ENCODE results near the gene NDUFA12.

NDUFA12 gene

DNA sequence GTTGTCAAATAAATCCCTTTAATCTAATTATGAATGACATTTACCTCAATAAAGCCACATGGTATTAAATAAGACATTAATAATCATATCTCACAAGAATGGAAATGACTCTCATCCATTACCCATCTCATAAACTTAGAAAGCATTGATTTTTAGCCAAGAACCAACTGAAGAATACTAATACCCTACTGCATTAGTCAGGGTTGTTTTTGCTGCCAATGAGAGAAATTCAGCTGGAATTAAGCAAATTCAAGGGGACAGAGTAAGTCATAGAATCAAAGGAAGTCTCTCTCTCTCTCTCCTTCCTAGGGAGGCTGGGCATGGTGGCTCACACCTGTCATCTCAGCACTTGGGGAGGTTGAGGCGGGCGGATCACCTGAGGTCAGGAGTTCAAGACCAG is 41.6 kb downstream of the NDUFA12 start:
- TF ChIP-seq, protein P1, sequence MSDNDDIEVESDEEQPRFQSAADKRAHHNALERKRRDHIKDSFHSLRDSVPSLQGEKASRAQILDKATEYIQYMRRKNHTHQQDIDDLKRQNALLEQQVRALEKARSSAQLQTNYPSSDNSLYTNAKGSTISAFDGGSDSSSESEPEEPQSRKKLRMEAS (IDR thresholded peaks at IDR 0.05; ENCODE audit: low read depth, low read length) = no peak
- TF ChIP-seq MYC (IDR thresholded peaks at IDR 0.05; ENCODE audit: low read depth, low read length) = no peak
- no peak for TF ChIP-seq POLR2A (IDR thresholded peaks at IDR 0.05; ENCODE audit: extremely low read depth, insufficient read length)
- TF ChIP-seq, protein P2, sequence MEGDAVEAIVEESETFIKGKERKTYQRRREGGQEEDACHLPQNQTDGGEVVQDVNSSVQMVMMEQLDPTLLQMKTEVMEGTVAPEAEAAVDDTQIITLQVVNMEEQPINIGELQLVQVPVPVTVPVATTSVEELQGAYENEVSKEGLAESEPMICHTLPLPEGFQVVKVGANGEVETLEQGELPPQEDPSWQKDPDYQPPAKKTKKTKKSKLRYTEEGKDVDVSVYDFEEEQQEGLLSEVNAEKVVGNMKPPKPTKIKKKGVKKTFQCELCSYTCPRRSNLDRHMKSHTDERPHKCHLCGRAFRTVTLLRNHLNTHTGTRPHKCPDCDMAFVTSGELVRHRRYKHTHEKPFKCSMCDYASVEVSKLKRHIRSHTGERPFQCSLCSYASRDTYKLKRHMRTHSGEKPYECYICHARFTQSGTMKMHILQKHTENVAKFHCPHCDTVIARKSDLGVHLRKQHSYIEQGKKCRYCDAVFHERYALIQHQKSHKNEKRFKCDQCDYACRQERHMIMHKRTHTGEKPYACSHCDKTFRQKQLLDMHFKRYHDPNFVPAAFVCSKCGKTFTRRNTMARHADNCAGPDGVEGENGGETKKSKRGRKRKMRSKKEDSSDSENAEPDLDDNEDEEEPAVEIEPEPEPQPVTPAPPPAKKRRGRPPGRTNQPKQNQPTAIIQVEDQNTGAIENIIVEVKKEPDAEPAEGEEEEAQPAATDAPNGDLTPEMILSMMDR (IDR thresholded peaks at IDR 0.05; ENCODE audit: low read depth, low read length) = no peak
- DNase-seq (ENCODE audit: low read depth) = no peak
- no peak overlapping the region for H3K4me3 ChIP-seq (ENCODE audit: low read depth, low read length)

DNA sequence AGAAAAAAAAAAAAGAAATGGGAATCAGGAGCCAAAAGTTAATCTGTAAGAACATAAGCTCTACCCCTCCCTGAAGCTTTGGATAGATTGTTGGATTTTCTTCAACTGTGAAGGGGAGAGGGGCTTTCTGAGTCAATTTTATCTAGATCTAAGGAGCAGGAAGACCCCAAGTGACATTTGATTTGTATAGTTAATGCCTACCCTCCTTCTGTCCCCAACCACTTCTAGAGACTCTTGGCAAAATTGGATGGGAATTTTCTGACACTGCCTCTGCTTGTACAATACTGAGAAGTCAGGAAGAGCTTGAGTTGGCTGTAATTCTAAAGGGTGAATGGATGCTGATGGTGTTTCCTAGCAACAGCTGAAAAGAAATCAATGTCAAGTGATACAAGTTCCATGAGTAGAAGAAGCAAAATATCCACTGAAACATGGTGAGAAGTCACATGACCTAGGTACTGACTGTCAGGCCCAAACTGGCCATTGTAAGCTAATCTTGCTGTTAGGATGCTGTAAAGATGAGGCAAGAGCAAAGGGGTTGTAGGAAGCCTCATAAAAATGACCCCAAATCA is 42.2 kb downstream of the NDUFA12 start:
- no peak for DNase-seq (ENCODE audit: low read depth)
- H3K4me3 ChIP-seq (ENCODE audit: low read depth, low read length) = no peak overlapping the region
- no peak for TF ChIP-seq POLR2A (IDR thresholded peaks at IDR 0.05; ENCODE audit: extremely low read depth, insufficient read length)
- TF ChIP-seq MYC (IDR thresholded peaks at IDR 0.05; ENCODE audit: low read depth, low read length) = no peak

DNA sequence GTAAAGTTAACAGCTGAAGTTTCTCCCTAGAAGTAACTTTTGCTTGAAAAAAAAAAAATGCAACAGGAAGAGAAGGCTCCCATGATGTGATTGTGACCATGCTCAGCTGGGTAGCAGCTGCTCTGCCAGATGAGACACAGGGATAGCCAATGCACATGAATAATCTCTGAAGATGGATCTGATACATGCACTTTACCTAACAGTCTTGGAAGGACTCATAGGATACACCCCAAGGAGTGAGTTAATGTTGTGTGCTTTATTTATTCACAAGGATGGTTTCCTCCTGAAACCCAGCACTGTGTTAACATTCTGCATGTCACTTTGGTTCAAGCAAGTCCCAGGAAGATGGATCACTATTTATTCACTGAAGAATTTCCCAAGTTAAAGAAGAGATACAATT is 46.5 kb downstream of the NDUFA12 start:
- no peak for TF ChIP-seq MYC (IDR thresholded peaks at IDR 0.05; ENCODE audit: low read depth, low read length)
- H3K4me3 ChIP-seq (ENCODE audit: low read depth, low read length) = no peak overlapping the region
- DNase-seq (ENCODE audit: low read depth) = no peak

DNA sequence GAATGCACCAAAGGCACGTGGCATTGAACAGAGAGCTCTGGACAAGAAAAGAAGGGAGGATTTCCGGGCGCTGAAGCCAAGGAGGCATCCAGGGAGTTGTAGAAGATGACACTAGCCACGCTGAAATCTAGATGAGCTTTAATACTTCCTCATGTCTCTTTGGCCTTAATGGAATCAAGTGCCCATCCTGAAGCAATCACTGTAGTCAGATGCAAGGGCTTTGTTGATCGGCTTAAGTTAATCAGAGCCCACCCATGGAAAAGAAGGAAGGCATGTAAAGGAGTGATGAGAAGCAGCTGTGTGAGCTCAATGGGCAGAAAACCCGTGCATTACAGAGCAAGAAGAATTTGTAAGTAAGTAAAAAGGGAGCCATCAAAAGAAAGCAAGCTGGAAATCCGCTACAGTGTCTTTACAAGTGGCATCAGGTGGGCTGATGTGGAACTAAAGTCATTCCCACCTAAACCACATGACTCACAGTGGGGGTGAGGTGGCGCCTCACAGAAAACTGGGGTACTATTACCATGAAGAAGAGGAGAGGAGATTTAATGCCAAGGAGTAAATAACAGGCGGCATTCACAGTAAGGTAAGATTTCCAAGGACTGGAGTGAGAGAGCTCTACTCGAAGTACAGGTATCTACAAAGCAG is 48.4 kb downstream of the NDUFA12 start:
- no peak for DNase-seq (ENCODE audit: low read depth)
- H3K4me3 ChIP-seq (ENCODE audit: low read depth, low read length) = no peak overlapping the region
- TF ChIP-seq, protein P1 (IDR thresholded peaks at IDR 0.05; ENCODE audit: low read depth, low read length) = no peak
- TF ChIP-seq POLR2A (IDR thresholded peaks at IDR 0.05; ENCODE audit: extremely low read depth, insufficient read length) (no peak), MYC (IDR thresholded peaks at IDR 0.05; ENCODE audit: low read depth, low read length) (no peak)
- TF ChIP-seq, protein P2 (IDR thresholded peaks at IDR 0.05; ENCODE audit: low read depth, low read length) = no peak

DNA sequence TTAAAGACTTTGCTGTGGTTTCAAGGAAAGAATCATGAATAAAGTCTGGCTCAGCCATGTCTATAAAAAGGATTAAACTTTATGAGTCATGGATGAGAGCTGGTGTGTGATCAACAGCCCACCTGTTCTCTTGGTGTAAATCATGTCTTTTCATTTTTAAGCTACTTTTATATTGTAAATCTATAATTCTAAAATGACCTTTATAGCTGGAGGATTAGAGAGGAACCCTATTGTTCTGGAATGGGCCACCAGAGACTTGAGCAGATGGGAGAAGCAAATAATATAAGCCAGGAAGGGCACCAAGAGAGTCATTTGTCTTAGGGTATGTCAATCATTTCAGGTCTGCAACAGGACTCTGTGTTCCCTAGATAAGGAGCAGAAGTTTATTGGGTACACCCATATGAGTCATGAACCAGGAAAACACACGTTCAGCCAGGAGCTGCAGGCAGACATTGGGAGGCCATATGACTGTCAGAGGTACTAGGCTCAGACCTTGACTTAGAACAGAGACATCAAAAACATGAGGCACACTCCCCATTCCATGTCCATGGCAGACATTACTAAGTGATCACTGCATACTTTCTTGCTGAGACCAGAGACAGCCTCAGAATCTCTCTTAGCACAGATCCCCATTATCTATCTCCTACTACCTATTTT is 49.3 kb downstream of the NDUFA12 start:
- TF ChIP-seq MYC (IDR thresholded peaks at IDR 0.05; ENCODE audit: low read depth, low read length) (no peak), POLR2A (IDR thresholded peaks at IDR 0.05; ENCODE audit: extremely low read depth, insufficient read length) (no peak)
- TF ChIP-seq, protein P2 (IDR thresholded peaks at IDR 0.05; ENCODE audit: low read depth, low read length) = no peak
- TF ChIP-seq, protein P1 (IDR thresholded peaks at IDR 0.05; ENCODE audit: low read depth, low read length) = no peak
- DNase-seq (ENCODE audit: low read depth) = peak; percentile 50
- H3K4me3 ChIP-seq (ENCODE audit: low read depth, low read length) = no peak overlapping the region

DNA sequence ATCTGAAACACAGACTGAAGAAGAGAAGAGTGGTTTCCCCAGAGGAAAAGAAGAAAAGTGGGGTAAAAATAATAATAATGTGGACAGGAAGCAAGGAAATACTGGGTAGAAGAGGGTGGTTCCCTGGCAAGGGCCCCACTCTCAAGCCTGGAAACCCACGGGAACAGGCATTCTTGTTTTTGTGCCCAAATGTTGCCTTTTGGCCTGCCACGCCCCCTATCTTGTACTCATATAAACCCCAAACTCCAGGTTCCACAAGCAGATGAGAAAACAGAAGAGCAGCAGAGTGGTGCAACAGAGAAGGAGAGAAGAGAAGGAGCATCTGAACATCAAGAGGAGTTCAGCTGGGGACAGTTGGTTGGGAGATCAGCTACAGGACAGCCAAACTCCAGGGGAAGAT is 51.2 kb downstream of the NDUFA12 start:
- TF ChIP-seq, protein P2 (IDR thresholded peaks at IDR 0.05; ENCODE audit: low read depth, low read length) = no peak
- TF ChIP-seq MYC (IDR thresholded peaks at IDR 0.05; ENCODE audit: low read depth, low read length) (no peak), POLR2A (IDR thresholded peaks at IDR 0.05; ENCODE audit: extremely low read depth, insufficient read length) (no peak)
- TF ChIP-seq, protein P1 (IDR thresholded peaks at IDR 0.05; ENCODE audit: low read depth, low read length) = no peak
- DNase-seq (ENCODE audit: low read depth) = no peak
- no peak overlapping the region for H3K4me3 ChIP-seq (ENCODE audit: low read depth, low read length)
